Endodermal cell (in vitro differentiated cells): Measurements from ENCODE around the gene MARCHF3. TPM values are rescaled to one million over a fixed set of nuclear protein-coding genes. Genes with fewer than 3 reads are reported as not detected.

Experiments used
- DNase-seq: peaks from one replicate; pipeline ENCODE4 v3.0.0-alpha.2; 2017
- H3K27ac ChIP-seq: 2 replicates; pipeline ENCODE4 v1.5.1; 2013; ENCODE audit warnings: mild to moderate bottlenecking, low read depth, low read length, moderate library complexity
- H3K27me3 ChIP-seq: 2 replicates; pipeline ENCODE4 v1.6.1; 2013; ENCODE audit warnings: mild to moderate bottlenecking, low read length, moderate library complexity; ENCODE audit not compliant: insufficient read depth, control insufficient read depth, poor library complexity, severe bottlenecking
- H3K36me3 ChIP-seq: 2 replicates; pipeline ENCODE4 v1.7.0; 2013; ENCODE audit warnings: mild to moderate bottlenecking, low read length, moderate library complexity; ENCODE audit not compliant: control insufficient read depth, insufficient read depth
- H3K4me1 ChIP-seq: one replicate; pipeline ENCODE4 v1.7.0; 2013; ENCODE audit warnings: low read length; ENCODE audit not compliant: control insufficient read depth, insufficient read depth
- H3K4me3 ChIP-seq: 2 replicates; pipeline ENCODE4 v1.5.1; 2013; ENCODE audit warnings: mild to moderate bottlenecking, low read length, moderate library complexity
- H3K9ac ChIP-seq: 2 replicates; pipeline ENCODE4 v1.6.1; 2013; ENCODE audit warnings: mild to moderate bottlenecking, low read length, moderate library complexity; ENCODE audit not compliant: poor library complexity, severe bottlenecking; ENCODE audit errors: extremely low read depth
- H3K9me3 ChIP-seq: 2 replicates; pipeline ENCODE4 v1.6.1; 2013; ENCODE audit warnings: mild to moderate bottlenecking, low read length, moderate library complexity; ENCODE audit not compliant: control insufficient read depth
- H3K27ac Mint-ChIP-seq: 2 replicates; pipeline ENCODE4 v1.8.0; 2020; ENCODE audit warnings: mixed read lengths
- H3K27me3 Mint-ChIP-seq: 2 replicates; pipeline ENCODE4 v1.8.0; 2021; ENCODE audit warnings: mild to moderate bottlenecking, mixed read lengths; ENCODE audit not compliant: insufficient read depth
- H3K36me3 Mint-ChIP-seq: 2 replicates; pipeline ENCODE4 v1.8.0; 2020; ENCODE audit warnings: low read depth, mixed read lengths
- H3K4me1 Mint-ChIP-seq: 2 replicates; pipeline ENCODE4 v1.8.0; 2020; ENCODE audit warnings: mixed read lengths
- H3K4me3 Mint-ChIP-seq: 2 replicates; pipeline ENCODE4 v1.8.0; 2020; ENCODE audit warnings: mild to moderate bottlenecking, moderate library complexity, mixed read lengths
- H3K9me3 Mint-ChIP-seq: 2 replicates; pipeline ENCODE4 v1.8.0; 2020; ENCODE audit warnings: mild to moderate bottlenecking, mixed read lengths
- WGBS, 2 experiments: methylation state at CpG; one replicate each; pipeline versions ENCODE4 v1.1.5 to v1.1.7; 2013; ENCODE audit warnings: missing lambda C conversion rate in 2 of 2, mixed read lengths in 1 of 2; ENCODE audit not compliant: insufficient coverage in 1 of 2, insufficient read length in 1 of 2; 5-methylcytosine and 5-hydroxymethylcytosine counted together
- total RNA-seq, 2 donors: library from RNA; stranded (reverse); fragmentation: NEBNext Ultra II Directional in 1 of 2; extraction: Animal tissue kit (Norgen Biotek cat#: 25700) in 1 of 2; gene quantifications; 2 replicates in 1 of 2; 3 replicates in 1 of 2; pipeline ENCODE4 v1.2.1, GENCODE V29; 2021
- TF ChIP-seq, protein P1 (sequence below): fragments of 200-600 bp; sonication (generic); conservative IDR thresholded peaks from 2 replicates; pipeline ENCODE4 v1.5.0; 2021; ENCODE audit warnings: antibody characterized with exemption, mild to moderate bottlenecking

Gene MARCHF3
- total RNA-seq, 2 donors from 2014 or later: 4.4 to 11.3 TPM

GRCh38 chr5:126976520-126977172 is 53.7 kb downstream of the MARCHF3 start:
- no peaks in the 10 kb centered on the region for H3K9me3 Mint-ChIP-seq
- no peaks in the 10 kb centered on the region for H3K36me3 Mint-ChIP-seq
- WGBS, 2 experiments: 93 to 94% methylated on average over 2 to 6 of the region's 6 CpGs
- H3K4me1 Mint-ChIP-seq: peaks cover 31% of the 10 kb centered on the region
- no peak overlapping the region for H3K9ac ChIP-seq
- no peak overlapping the region for H3K4me3 Mint-ChIP-seq
- H3K27me3 ChIP-seq: no peaks in the 10 kb centered on the region
- no peaks in the 10 kb centered on the region for H3K4me1 ChIP-seq
- no peak overlapping the region for H3K27ac ChIP-seq
- TF ChIP-seq, protein P1, sequence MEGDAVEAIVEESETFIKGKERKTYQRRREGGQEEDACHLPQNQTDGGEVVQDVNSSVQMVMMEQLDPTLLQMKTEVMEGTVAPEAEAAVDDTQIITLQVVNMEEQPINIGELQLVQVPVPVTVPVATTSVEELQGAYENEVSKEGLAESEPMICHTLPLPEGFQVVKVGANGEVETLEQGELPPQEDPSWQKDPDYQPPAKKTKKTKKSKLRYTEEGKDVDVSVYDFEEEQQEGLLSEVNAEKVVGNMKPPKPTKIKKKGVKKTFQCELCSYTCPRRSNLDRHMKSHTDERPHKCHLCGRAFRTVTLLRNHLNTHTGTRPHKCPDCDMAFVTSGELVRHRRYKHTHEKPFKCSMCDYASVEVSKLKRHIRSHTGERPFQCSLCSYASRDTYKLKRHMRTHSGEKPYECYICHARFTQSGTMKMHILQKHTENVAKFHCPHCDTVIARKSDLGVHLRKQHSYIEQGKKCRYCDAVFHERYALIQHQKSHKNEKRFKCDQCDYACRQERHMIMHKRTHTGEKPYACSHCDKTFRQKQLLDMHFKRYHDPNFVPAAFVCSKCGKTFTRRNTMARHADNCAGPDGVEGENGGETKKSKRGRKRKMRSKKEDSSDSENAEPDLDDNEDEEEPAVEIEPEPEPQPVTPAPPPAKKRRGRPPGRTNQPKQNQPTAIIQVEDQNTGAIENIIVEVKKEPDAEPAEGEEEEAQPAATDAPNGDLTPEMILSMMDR: no peak
- H3K4me3 ChIP-seq: no peak overlapping the region
- H3K9me3 ChIP-seq: no peaks in the 10 kb centered on the region
- no peak for DNase-seq
- H3K27ac Mint-ChIP-seq: no peak overlapping the region
- no peaks in the 10 kb centered on the region for H3K27me3 Mint-ChIP-seq
- no peaks in the 10 kb centered on the region for H3K36me3 ChIP-seq

DNA sequence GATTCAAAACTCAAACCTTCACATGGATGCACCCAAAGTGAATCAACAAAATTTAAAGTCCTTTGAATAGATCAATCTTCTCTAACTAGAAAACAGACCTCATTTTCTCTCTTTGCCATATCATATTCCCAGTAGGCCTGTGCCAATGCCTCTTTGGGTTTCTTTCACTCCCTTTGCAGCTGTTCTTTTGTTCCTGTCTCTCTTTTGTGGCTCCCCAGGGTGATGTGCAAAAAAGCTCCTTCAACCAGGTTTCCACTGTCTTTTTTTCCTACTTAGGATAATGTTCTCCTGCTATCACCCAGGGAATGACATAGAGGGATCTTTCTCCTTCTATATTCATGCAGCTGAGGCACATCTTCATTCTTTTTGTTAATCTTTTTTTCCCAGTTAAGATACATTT is 54.6 kb downstream of the MARCHF3 start:
- Mint-ChIP-seq H3K27ac (no peak overlapping the region), H3K4me1 (peaks cover 34% of the 10 kb centered on the region), H3K27me3 (no peaks in the 10 kb centered on the region), H3K36me3 (no peaks in the 10 kb centered on the region), H3K9me3 (no peaks in the 10 kb centered on the region), H3K4me3 (no peak overlapping the region)
- peaks cover under 1% of the 10 kb centered on the region for H3K36me3 ChIP-seq
- H3K27ac ChIP-seq: no peak overlapping the region
- H3K9me3 ChIP-seq: no peaks in the 10 kb centered on the region
- TF ChIP-seq, protein P1: no peak
- no peak overlapping the region for H3K4me3 ChIP-seq
- no peaks in the 10 kb centered on the region for H3K4me1 ChIP-seq
- no peak overlapping the region for H3K9ac ChIP-seq
- no peak for DNase-seq
- H3K27me3 ChIP-seq: no peaks in the 10 kb centered on the region

DNA sequence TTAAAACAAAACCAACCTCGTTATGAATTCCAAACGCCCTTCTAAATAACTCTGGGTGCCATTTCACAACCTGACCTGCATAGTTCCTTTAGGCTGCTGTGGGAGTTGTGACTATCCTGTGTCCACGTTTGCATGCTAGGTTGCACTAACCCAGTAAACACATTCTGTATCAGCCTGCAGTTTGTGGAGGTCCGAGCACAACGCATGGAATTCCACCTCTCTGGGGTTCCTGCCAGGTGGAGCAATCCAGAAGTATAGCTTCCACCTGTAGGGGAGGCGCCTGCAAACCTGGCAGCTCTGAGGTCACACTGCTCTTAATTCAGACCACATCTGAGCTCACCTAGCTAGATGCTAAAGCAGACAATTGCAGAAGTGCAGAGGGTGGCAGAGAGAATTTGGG is 57.2 kb downstream of the MARCHF3 start:
- H3K9ac ChIP-seq: no peak overlapping the region
- peaks cover 28% of the 10 kb centered on the region for H3K4me1 Mint-ChIP-seq
- H3K27me3 Mint-ChIP-seq: no peaks in the 10 kb centered on the region
- H3K9me3 Mint-ChIP-seq: no peaks in the 10 kb centered on the region
- DNase-seq: peak; percentile 61
- H3K9me3 ChIP-seq: no peaks in the 10 kb centered on the region
- no peaks in the 10 kb centered on the region for H3K4me1 ChIP-seq
- no peak overlapping the region for H3K27ac Mint-ChIP-seq
- H3K36me3 Mint-ChIP-seq: no peaks in the 10 kb centered on the region
- no peak overlapping the region for H3K4me3 ChIP-seq
- H3K36me3 ChIP-seq: peaks cover 19% of the 10 kb centered on the region
- no peak overlapping the region for H3K27ac ChIP-seq
- H3K4me3 Mint-ChIP-seq: no peak overlapping the region
- 89 to 100% methylated on average over 5 to 6 of the region's 6 CpGs for WGBS, 2 experiments
- TF ChIP-seq, protein P1: peak; percentile 26
- no peaks in the 10 kb centered on the region for H3K27me3 ChIP-seq
